ENCODE results near the gene SIGLEC15. TPM values are rescaled to one million over a fixed set of nuclear protein-coding genes. Genes with fewer than 3 reads are reported as not detected.

Gene SIGLEC15
- total and polyA plus RNA-seq, 2 donors (not counting 1 experiment from before 2014, with no cell fraction given), result 0.19 to 1.5 TPM

- Histone ChIP-seq H4K20me1 (ENCODE audit: control insufficient read depth, extremely low read depth, insufficient read depth, low read length) (no peaks in the 10 kb centered on the region), H3K9ac (ENCODE audit: insufficient read depth, low read length) (no peak overlapping the region), H3K27ac (ENCODE audit: insufficient read depth, low read length) (no peak overlapping the region), H3K4me3 (replicated peaks in 1 of 4; ENCODE audit: control extremely low read depth in 1 of 4, insufficient read depth in 1 of 4, low read depth in 3 of 4, low read length in 4 of 4) (no peak overlapping the region), H3K79me2 (ENCODE audit: control insufficient read depth, insufficient read depth, low read length) (no peaks in the 10 kb centered on the region), H3K27me3 (ENCODE audit: control insufficient read depth, insufficient read depth, low read length) (no peaks in the 10 kb centered on the region), H3K36me3 (ENCODE audit: control insufficient read depth, insufficient read depth, low read length) (no peaks in the 10 kb centered on the region), H3K9me3 (ENCODE audit: control insufficient read depth, insufficient read depth, low read depth, low read length) (no peaks in the 10 kb centered on the region), H3K4me1 (ENCODE audit: control insufficient read depth, extremely low read depth, insufficient read depth, low read length) (peaks cover 9% of the 10 kb centered on the region), H2AFZ (ENCODE audit: low read length) (no peak overlapping the region), H3K4me2 (ENCODE audit: extremely low read depth, insufficient read depth, low read length) (no peak overlapping the region)
- TF ChIP-seq CTCF (conservative IDR thresholded peaks at IDR 0.05 in 1 of 2, IDR thresholded peaks at IDR 0.05 in 1 of 2; ENCODE audit: low read depth in 1 of 2, low read length in 2 of 2), result no peak
- no peak for TF ChIP-seq EZH2 (IDR thresholded peaks at IDR 0.05; ENCODE audit: low read length, missing control alignments)
- DNase-seq (ENCODE audit: low read depth in 2 of 2), result no peak
Observed at GRCh38 chr18:45788861-45789260, 36.6 kb upstream of the SIGLEC15 start.

GRCh38 chr18:45792506-45793263 lies 32.8 kb upstream of the SIGLEC15 start:
- no peaks in the 10 kb centered on the region for H3K9me3 ChIP-seq (ENCODE audit: control insufficient read depth, insufficient read depth, low read depth, low read length)
- H3K79me2 ChIP-seq (ENCODE audit: control insufficient read depth, insufficient read depth, low read length), result no peaks in the 10 kb centered on the region
- H3K27me3 ChIP-seq (ENCODE audit: control insufficient read depth, insufficient read depth, low read length), result no peaks in the 10 kb centered on the region
- H3K4me2 ChIP-seq (ENCODE audit: extremely low read depth, insufficient read depth, low read length), result peak overlapping the region; percentile 8
- no peaks in the 10 kb centered on the region for H4K20me1 ChIP-seq (ENCODE audit: control insufficient read depth, extremely low read depth, insufficient read depth, low read length)
- no peak for TF ChIP-seq CTCF (conservative IDR thresholded peaks at IDR 0.05 in 1 of 2, IDR thresholded peaks at IDR 0.05 in 1 of 2; ENCODE audit: low read depth in 1 of 2, low read length in 2 of 2)
- no peak for TF ChIP-seq EZH2 (IDR thresholded peaks at IDR 0.05; ENCODE audit: low read length, missing control alignments)
- peak; percentile 50 to 66 for DNase-seq (ENCODE audit: low read depth in 2 of 2)
- H2AFZ ChIP-seq (ENCODE audit: low read length), result no peak overlapping the region
- no peak overlapping the region for H3K9ac ChIP-seq (ENCODE audit: insufficient read depth, low read length)
- H3K4me1 ChIP-seq (ENCODE audit: control insufficient read depth, extremely low read depth, insufficient read depth, low read length), result peaks cover 7% of the 10 kb centered on the region
- no peak overlapping the region for H3K4me3 ChIP-seq (replicated peaks in 1 of 4; ENCODE audit: control extremely low read depth in 1 of 4, insufficient read depth in 1 of 4, low read depth in 3 of 4, low read length in 4 of 4)
- H3K27ac ChIP-seq (ENCODE audit: insufficient read depth, low read length), result peak overlapping the region; percentile 27
- H3K36me3 ChIP-seq (ENCODE audit: control insufficient read depth, insufficient read depth, low read length), result no peaks in the 10 kb centered on the region

GRCh38 chr18:45793264-45793965 lies 32.1 kb upstream of the SIGLEC15 start:
- TF ChIP-seq EZH2 (IDR thresholded peaks at IDR 0.05; ENCODE audit: low read length, missing control alignments) (no peak), CTCF (conservative IDR thresholded peaks at IDR 0.05 in 1 of 2, IDR thresholded peaks at IDR 0.05 in 1 of 2; ENCODE audit: low read depth in 1 of 2, low read length in 2 of 2) (no peak)
- no peak overlapping the region for H3K9ac ChIP-seq (ENCODE audit: insufficient read depth, low read length)
- H2AFZ ChIP-seq (ENCODE audit: low read length), result no peak overlapping the region
- H4K20me1 ChIP-seq (ENCODE audit: control insufficient read depth, extremely low read depth, insufficient read depth, low read length), result no peaks in the 10 kb centered on the region
- peaks cover 7% of the 10 kb centered on the region for H3K4me1 ChIP-seq (ENCODE audit: control insufficient read depth, extremely low read depth, insufficient read depth, low read length)
- no peaks in the 10 kb centered on the region for H3K36me3 ChIP-seq (ENCODE audit: control insufficient read depth, insufficient read depth, low read length)
- H3K27me3 ChIP-seq (ENCODE audit: control insufficient read depth, insufficient read depth, low read length), result no peaks in the 10 kb centered on the region
- no peaks in the 10 kb centered on the region for H3K79me2 ChIP-seq (ENCODE audit: control insufficient read depth, insufficient read depth, low read length)
- H3K27ac ChIP-seq (ENCODE audit: insufficient read depth, low read length), result peak overlapping the region; percentile 51
- H3K4me3 ChIP-seq (replicated peaks in 1 of 4; ENCODE audit: control extremely low read depth in 1 of 4, insufficient read depth in 1 of 4, low read depth in 3 of 4, low read length in 4 of 4), result no peak overlapping the region
- peak; percentile 85 to 89 for DNase-seq (ENCODE audit: low read depth in 2 of 2)
- H3K9me3 ChIP-seq (ENCODE audit: control insufficient read depth, insufficient read depth, low read depth, low read length), result no peaks in the 10 kb centered on the region
- peak overlapping the region; percentile 8 for H3K4me2 ChIP-seq (ENCODE audit: extremely low read depth, insufficient read depth, low read length)
